Measurements from ENCODE around the gene RUVBL1. TPM values are rescaled to one million over a fixed set of nuclear protein-coding genes. Genes with fewer than 3 reads are reported as not detected.

RUVBL1 gene
- polyA plus RNA-seq, 1 experiment = 83.3 TPM

- DNase-seq (ENCODE audit: low read depth, low spot score) = no peak
- Histone ChIP-seq H3K27ac (ENCODE audit: low read depth, low read length) (no peak overlapping the region), H3K27me3 (ENCODE audit: control insufficient read depth, insufficient read depth, low read length) (no peaks in the 10 kb centered on the region), H3K9me3 (ENCODE audit: control insufficient read depth, insufficient read depth, low read length) (no peaks in the 10 kb centered on the region), H3K4me3 (ENCODE audit: low read depth, low read length) (no peak overlapping the region)
- no peak for TF ChIP-seq CTCF (IDR thresholded peaks at IDR 0.05; ENCODE audit: low read depth, low read length)
- POLR2A ChIA-PET = no interaction called here
- CTCF ChIA-PET = interaction anchor here (1.0 to 2.1 kb wide), 2 partner anchors 22 to 315 kb away, joined by 4 to 8 read pairs; no protein-coding TSS in a partner anchor
Observed at GRCh38 chr3:128111147-128111546, 12.5 kb downstream of the RUVBL1 start.

GRCh38 chr3:128107834-128108233 is 15.8 kb downstream of the RUVBL1 start:
- POLR2A ChIA-PET = no interaction called here
- H3K27me3 ChIP-seq (ENCODE audit: control insufficient read depth, insufficient read depth, low read length) = no peaks in the 10 kb centered on the region
- H3K4me3 ChIP-seq (ENCODE audit: low read depth, low read length) = no peak overlapping the region
- no peak for TF ChIP-seq CTCF (IDR thresholded peaks at IDR 0.05; ENCODE audit: low read depth, low read length)
- H3K9me3 ChIP-seq (ENCODE audit: control insufficient read depth, insufficient read depth, low read length) = no peaks in the 10 kb centered on the region
- H3K27ac ChIP-seq (ENCODE audit: low read depth, low read length) = no peak overlapping the region
- CTCF ChIA-PET = interaction anchor here (1.4 to 1.9 kb wide), 2 partner anchors 12 to 26 kb away, joined by 6 read pairs; no protein-coding TSS in a partner anchor
- no peak for DNase-seq (ENCODE audit: low read depth, low spot score)

- POLR2A ChIA-PET = no interaction called here
- no peak overlapping the region for H3K4me3 ChIP-seq (ENCODE audit: low read depth, low read length)
- no peak for DNase-seq (ENCODE audit: low read depth, low spot score)
- H3K27ac ChIP-seq (ENCODE audit: low read depth, low read length) = no peak overlapping the region
- TF ChIP-seq CTCF (IDR thresholded peaks at IDR 0.05; ENCODE audit: low read depth, low read length) = no peak
- H3K27me3 ChIP-seq (ENCODE audit: control insufficient read depth, insufficient read depth, low read length) = no peaks in the 10 kb centered on the region
- no peaks in the 10 kb centered on the region for H3K9me3 ChIP-seq (ENCODE audit: control insufficient read depth, insufficient read depth, low read length)
- CTCF ChIA-PET = interaction anchor here (1.6 to 2.2 kb wide), 2 partner anchors 9 to 30 kb away, joined by 5 to 9 read pairs; no protein-coding TSS in a partner anchor
Observed at GRCh38 chr3:128103136-128103676, 20.4 kb downstream of the RUVBL1 start.

- no peak for TF ChIP-seq CTCF (IDR thresholded peaks at IDR 0.05; ENCODE audit: low read depth, low read length)
- Histone ChIP-seq H3K4me3 (ENCODE audit: low read depth, low read length) (no peak overlapping the region), H3K27me3 (ENCODE audit: control insufficient read depth, insufficient read depth, low read length) (no peaks in the 10 kb centered on the region), H3K27ac (ENCODE audit: low read depth, low read length) (no peak overlapping the region), H3K9me3 (ENCODE audit: control insufficient read depth, insufficient read depth, low read length) (no peaks in the 10 kb centered on the region)
- ChIA-PET POLR2A (no interaction called here), CTCF (interaction anchor here (2.8 to 3.5 kb wide), 2 partner anchors 33 to 508 kb away, joined by 6 to 21 read pairs; no protein-coding TSS in a partner anchor)
- no peak for DNase-seq (ENCODE audit: low read depth, low spot score)
Observed at GRCh38 chr3:128100638-128101037, 23.0 kb downstream of the RUVBL1 start.

GRCh38 chr3:128100161-128100560 is 23.5 kb downstream of the RUVBL1 start:
- no peak for TF ChIP-seq CTCF (IDR thresholded peaks at IDR 0.05; ENCODE audit: low read depth, low read length)
- Histone ChIP-seq H3K4me3 (ENCODE audit: low read depth, low read length) (no peak overlapping the region), H3K27ac (ENCODE audit: low read depth, low read length) (no peak overlapping the region), H3K27me3 (ENCODE audit: control insufficient read depth, insufficient read depth, low read length) (no peaks in the 10 kb centered on the region), H3K9me3 (ENCODE audit: control insufficient read depth, insufficient read depth, low read length) (no peaks in the 10 kb centered on the region)
- ChIA-PET POLR2A (no interaction called here), CTCF (interaction anchor here (2.8 to 3.5 kb wide), 2 partner anchors 34 to 508 kb away, joined by 6 to 21 read pairs; no protein-coding TSS in a partner anchor)
- DNase-seq (ENCODE audit: low read depth, low spot score) = no peak

Data from AG04450 (cell line).